EH (cell line): ENCODE measurements around the gene SFT2D1.
"Not testable (repeated sequence)": the region's sequence is repeated elsewhere in the genome, so short reads cannot be mapped to it uniquely, and the experiment has no call there.

Source experiments
- DNase-seq: peaks from one replicate; pipeline ENCODE4 v3.0.0-alpha.2; 2015; ENCODE audit warnings: low read depth

The SFT2D1 gene

DNA sequence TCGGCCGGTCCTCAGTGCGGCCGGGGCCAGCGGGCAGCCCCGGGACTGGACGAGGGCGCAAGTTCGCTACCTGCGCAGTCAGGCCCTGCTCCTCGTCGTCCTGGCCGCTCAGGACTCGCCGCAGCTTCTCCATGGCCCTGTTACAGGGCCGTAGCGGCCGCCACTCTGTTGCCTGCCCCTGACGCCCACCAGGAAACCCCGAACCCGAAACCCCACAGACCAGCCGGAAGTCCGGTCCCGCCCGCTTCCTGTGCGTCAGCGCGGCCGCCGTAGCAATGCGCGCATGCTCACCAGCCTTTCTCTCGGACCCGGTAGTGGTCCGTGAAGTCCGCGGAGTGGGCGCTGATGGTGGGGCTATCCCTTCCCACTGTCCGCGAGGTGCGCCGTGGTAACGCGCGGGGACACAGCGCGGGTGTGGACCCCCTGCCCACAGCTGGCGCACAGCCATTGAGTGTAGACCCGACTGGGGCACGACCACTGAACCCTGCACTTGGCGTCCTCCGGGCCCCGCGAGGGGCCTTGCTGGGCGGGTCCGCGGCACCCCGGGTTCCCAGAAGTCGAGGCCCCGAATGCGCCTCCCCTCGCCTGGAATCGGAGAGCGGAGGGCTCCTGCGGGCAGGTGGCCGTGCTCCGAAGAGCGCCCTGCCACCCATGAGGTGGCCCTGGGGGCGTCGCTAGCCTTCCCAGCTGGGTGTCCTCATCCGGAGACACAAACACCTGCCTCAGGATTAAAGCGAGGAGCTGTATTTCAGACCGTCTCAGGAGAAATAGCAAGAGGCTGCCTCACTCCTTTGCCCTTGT, at the start of gene SFT2D1:
Gene SFT2D1 (minus strand): TSS at position 197 of the 801 bp plus-strand sequence. CDS start 64 bp downstream, at position 133.
- DNase-seq: peak; percentile 83

DNA sequence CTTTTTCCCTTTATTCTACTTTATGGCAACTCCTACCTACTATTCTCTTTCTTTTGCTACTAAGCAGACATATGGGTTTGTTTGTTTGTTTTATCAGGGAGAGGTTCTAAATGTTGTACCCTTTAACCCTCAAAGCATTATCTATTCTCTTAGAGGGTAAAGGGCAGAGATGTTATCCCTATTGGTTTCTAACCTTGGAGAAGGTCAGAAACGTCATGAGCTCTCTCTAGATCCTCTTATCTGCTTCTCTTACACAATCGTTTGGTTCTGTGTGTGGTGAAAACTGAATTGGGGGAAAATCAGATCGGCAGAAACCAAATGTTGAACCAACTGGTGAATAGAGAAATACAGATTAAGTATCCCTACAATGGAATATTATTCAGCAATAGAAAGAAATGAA, 46.8 kb upstream of the SFT2D1 start:
- DNase-seq: no peak

DNA sequence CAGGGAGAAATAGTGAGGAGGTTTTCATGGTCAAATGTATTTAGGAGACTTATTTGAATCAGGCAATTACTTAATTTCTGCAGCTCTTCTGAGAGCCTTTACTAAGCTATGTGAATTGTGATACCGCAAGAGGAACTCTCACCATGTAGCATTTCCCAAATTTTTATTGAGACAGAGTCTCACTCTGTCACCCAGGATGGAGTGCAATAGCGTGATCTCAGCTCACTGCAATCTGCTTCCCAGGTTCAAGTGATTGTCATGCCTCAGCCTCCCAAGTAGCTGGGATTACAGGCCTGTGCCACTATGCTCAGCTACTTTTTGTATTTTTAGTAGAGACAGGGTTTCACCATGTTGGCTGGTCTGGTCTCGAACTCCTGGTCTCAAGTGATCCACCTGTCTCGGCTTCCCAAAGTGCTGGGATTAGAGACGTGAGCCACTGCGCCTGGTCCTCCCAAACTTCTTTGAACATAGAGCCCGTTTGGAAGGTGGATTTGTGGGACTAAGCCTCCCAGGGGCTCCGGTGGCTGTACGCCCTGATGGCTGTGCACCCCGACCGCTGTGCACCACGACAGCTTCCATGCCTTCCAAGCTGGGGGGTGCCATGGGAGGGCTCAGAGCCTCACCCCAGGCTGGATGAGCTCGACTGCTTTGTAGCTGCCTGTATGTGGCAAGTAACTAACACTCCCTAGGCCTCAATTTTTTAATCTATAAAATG, 46.1 kb upstream of the SFT2D1 start:
- no peak for DNase-seq

DNA sequence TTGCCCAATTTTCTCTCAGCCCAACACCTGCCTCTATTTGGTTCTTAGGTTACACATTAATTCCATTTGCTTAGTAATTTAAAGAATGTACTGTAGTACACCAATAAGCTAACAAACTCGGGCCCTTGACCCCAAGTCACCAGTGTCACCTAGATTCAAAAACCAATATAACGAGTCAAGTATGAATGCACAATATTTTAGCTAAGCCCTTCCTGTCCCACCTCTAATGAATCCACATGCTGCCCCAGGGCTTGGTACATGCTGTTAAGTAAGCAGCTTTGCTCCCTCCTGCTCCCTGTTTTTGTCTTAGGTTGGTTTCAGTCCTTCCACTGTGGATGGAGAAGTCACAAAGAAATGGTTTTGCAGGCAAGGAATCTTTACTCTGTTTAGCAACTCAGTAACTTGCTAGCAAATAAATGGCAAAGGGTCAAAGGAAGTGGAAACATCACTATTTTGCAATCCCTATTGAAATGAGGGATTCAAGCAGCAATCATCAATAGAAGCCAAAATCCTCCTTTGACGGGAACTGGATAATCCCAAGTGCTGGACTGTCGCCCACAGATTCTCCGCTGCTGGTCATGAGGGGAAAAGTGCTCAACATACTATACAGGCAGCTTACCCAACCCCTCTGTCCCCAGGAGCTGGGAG, 45.4 kb upstream of the SFT2D1 start:
- no peak for DNase-seq

DNA sequence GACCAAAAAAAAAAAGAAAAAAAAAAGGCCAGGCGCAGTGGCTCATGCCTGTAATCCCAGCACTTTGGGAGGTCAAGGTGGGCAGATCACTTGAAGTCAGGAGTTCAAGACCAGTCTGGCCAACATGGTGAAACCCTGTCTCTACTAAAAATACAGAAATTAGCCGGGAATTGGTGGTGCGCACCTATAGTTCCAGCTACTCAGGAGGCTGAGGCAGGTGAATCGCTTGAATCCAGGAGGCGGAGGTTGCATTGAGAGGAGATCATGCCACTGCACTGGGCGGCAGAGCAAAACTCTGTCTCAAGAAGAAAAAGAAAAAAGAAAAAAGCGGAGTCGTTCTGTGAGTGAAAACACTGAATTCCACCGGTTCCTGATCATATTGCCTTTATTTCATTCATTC, 44.8 kb upstream of the SFT2D1 start:
- DNase-seq: not testable (repeated sequence)

DNA sequence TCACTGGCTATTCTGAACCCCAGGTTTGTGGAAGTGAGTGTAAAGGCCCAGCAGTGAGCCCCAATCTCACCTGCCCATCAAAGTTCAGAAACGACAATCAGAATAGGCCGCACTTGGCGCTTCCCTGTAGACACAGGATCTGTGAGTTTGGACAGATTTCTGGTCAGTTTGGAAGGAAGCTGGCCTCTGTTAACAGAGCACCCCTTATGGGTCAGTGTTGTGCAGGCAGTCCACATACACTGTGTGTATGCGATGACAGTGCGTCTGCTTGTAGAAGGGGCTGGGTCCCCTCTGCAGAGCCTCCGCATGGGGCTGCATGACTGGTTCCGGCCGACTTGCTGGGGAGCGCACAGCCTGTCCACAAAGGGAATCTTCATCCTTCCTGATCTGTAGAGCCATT, 43.8 kb upstream of the SFT2D1 start:
- no peak for DNase-seq

DNA sequence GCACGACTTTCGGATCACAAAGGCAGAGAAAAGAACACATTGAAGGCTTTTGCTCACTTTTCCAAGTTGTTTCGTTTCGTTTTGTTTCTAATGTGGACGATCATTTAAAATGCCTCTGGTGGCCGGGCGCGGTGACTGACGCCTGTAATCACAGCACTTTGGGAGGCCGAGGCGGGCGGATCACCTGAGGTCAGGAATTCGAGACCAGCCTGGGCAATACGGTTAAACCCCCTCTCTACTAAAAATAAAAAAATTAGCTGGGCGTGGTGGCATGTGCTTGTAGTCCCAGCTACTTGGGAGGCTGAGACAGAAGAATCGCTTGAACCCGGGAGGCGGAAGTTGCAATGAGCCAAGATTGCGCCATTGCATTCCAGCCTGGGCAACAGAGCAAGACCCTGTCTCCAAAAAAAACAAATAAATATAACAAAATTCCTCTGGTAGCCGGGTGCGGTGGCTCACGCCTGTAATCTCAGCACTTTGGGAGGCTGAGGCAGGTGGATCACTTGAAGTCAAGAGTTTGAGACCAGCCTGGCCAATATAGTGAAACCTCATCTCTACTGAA, 41.5 kb upstream of the SFT2D1 start:
- DNase-seq: not testable (repeated sequence)

DNA sequence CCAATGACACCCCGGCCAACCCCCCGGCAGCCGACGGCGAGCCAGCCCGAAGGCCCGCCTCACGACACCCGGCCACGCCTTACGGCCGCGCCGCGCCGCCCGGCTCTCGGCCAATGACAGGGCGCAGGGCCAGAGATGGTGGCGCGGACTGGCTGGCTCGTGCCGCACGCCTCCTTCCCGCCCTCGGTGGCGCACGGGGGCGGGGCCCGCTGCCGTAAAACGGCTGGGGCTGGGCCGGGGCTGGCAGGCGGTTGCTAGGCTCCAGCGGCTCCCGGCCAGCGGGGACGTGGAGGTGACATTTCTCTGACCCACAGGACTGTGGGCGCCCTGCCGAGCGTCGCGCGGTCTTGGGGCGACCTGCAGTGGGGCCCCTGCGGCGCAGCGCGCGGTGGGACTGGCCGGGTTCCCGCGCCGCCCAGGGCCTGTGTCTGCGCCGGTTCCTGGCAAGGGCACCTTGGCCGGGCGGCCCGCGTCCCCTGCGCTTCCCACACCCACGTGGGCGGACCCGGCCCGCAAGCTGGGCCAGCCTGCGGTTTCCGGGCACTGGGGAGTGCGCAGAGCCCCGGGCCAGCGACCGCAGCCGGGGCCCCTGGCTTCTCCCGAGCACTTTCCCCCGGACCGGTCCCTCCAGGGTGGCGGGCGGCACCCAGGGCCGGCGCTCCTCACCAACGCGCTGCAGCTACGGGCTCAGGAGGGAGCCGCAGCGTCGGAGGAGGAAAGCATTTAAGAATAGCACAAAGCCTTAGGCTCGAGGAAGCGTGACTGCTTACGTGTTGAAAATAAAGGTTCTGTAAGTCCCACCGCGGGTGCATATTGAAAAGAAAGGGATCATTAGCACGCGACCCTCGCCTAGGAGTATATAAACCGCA, 40.8 kb upstream of the SFT2D1 start, which contains the start of gene MPC1:
Gene MPC1 (minus strand): TSS at position 8 of the 869 bp plus-strand sequence. CDS start 64 bp downstream, outside the sequence.
- DNase-seq: peak; percentile 95

DNA sequence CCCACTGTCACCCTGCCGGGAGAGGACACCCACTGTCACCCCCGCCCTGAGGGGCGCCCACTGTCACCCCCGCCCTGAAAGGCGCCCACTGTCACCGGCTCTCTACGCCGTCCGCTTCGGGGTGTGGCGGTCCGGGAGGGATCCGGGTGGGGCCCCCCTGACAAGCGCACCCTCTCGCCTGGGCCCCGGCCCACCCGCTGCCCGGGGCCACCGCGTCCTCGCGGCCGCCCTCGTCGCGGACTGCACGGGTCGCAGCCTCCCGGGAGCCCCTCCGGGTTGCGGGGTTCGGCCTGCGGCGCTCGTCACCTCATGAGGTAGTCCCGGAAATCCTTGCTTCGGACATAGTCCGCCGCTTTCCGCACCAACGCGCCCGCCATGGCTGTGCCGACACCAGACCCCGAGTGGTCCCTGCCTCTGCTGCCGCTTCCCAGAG, 40.2 kb upstream of the SFT2D1 start:
- no peak for DNase-seq

DNA sequence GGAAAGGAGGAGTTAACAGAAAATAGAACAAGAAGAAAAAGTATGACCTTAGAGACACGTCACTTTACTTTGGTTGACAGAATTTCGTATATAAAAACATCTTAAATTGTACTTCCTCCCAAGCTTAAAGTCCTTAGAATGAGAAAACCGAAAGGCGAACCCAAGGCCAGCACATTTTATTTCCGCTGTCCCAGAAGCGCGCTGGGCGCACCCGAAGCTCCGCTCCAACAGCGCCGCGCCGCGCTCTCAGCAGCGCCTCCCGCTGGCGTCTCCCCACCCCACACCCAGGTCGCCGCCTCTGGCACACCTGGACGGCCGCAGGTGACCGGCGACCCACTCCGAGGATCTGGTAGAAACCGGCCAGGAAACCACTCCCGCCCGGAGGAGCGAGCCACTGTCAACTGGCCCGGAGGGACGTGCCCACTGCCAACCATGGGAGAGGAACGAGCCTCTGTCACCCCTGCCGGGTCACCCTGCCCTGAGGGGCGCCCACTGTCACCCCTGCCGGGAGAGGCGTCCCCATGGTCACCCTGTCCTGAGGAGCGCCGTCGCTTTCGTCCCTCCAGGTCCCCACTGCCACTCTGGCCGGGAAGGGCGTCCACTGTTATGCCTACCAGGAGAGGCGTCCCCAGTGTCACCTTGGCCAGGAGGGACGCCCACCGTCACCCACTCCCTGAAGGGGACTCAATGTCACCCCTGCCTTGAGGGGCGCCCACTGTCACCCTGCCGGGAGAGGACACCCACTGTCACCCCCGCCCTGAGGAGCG, 39.6 kb upstream of the SFT2D1 start:
- DNase-seq: peak; percentile 51

DNA sequence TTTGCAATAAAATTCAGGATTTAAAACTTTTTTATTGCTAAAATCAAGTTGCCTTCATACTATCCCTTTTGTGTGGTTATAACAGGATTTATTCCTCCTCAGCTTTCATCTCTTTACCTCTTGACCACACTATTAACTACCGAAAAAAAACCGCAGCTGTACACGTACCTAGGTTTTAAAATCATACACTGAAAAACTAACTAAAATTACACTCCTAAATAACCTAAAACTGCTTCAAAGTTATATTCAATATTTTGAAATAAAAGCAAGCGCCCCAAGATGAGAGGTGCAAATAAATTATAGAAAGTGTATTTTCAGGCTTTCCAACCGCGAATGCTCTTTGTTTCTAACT, 39.0 kb upstream of the SFT2D1 start:
- no peak for DNase-seq

DNA sequence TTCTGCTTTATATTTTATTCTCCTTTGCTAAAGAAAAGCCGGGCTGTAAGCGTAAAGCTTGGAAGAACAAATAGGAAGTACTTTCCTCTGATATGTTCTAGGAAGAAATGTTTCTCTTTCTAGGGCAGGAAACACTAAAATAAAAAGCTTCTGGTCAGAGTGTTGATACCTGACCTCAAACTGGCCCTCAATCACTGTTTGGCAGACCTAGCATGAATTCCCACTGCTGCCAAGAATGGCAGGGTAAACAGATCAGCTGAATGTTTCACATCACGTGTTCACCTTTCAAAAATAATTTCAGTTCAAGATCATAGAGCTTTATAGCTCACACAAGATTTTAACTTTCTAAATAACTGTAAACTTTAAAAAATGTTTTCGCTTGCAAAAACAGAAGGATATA, 37.5 kb upstream of the SFT2D1 start:
- no peak for DNase-seq

DNA sequence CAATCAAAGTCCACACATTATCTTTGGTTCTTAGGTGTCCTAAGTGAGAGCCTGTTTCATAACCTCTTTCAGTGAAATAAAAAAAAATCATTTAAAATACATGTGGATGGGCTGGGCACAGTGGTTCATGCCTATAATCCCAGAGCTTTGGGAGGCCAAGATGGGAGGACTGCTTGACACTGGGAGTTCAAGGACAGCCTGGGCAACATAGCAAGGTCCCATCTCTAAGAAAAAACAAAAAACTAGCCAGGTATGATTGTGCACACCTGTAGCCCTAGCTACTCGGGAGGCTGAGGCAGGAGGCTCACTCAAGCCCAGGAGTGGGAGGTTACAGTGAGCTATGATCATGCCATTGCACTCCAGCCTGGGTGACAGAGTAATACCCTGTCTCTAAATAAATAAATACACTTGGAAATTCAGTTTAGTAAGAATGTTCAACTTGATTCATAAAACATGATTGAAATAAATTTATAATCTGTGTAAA, 36.8 kb upstream of the SFT2D1 start:
- no peak for DNase-seq

DNA sequence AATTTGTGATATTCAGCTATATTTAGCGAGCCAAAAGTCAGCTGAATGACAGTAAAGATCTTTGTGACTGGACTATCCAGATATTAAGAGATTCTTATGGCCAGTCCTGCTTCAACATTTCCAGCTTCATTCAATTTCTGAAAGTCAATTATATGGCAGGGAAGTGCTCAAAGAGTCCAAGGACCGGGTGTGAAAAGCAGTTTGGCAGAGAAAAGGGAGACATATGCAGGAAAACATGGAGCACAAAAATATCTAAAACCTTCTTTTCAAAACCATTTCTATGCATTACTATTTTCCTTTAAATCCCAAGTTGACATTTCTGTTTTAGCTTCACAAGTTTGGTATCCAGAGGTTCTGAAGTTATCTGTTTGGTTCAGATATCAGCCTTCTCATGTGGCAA, 35.4 kb upstream of the SFT2D1 start:
- no peak for DNase-seq

DNA sequence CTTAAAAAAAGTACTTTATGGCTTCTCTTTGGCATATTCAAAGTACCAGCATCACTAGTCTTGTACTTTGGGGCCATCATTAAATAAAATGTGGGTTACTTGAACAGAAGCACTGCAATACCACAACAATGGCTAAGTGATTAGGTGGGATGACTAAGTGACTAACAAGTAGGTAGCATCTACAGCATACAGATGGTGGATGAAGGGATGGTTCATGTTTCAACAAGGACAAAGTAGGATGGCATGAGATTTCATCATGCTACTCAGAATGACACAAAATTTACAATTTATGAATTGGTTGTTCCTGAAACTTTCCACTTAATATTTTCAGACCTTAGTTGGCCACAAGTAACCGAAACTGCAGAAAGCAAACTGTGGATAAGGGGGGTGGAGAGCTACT, 32.7 kb upstream of the SFT2D1 start:
- DNase-seq: no peak

DNA sequence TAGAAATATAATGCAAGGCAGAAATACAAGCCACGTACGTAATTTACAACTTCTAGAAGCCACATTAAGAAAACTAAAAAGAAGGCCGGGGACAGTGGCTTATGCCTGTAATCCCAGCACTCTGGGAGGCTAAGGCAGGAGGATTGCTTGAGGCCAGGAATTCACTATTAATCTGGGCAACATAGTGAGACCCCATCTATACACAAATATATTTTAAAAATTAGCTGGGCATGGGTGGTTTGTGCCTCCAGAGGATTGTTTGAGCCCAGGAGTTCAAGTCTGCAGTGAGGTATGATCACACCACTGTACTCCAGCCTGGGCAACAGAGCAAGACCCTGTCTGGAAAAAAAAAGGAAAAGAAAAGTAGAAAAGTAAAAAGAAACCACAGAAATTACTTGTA, 28.1 kb upstream of the SFT2D1 start:
- no peak for DNase-seq

DNA sequence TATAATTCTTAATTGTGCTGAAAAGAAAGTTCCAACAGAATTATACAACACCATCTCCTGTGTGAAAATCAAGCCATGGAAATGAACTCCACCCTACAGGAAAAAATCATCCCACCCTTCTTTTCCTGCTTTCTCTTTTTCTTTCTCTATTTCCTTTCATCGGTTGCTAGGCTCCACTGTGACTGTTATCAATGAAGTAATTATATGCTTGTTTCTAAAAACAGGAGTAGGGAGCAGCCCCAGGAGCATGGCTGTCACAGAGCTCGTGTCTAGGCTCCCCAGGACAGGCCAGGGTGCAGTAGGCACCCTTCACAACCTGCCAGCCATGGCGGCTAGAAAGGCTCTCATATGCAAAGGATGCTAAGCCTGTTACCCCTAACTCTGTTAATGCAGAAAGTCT, 27.4 kb upstream of the SFT2D1 start:
- no peak for DNase-seq

DNA sequence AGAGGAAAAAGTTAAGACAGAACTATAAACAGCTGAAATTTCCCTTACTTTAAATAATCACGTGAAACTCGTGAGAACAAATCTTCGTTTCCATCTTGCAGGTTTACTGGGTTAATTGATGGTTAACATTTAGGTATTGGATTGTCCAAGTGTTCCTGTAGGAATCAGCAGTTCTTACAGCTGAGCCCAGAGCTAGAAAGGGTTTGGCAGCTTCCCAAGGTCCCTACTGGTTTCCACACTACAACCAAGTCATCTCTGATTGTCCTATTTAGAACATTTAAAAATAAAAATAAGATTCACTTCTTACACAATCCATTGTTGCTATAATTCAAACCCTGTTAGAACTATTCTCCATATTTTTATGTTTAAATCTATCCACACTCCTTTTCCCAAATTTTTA, 24.6 kb upstream of the SFT2D1 start:
- peak; percentile 14 for DNase-seq

DNA sequence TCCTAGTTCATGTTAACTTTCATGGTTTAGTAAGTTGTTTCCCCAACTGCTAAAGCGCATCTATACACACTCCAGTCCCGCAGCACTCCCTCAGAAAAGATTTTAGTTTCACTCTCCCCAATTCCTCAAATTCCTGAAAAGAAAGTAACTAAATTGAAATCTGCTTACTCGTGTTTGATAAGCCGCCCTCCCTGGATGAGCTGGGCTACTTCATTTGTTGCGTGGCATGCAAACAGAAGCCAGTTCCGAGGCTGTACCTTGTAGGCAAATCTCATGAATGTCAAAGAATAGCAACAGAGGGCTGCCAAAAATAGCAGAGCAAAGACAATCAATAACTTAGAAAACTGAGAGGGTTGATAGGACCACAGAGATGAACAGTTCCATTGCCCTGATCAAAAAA, 23.5 kb upstream of the SFT2D1 start:
- DNase-seq: peak; percentile 35

DNA sequence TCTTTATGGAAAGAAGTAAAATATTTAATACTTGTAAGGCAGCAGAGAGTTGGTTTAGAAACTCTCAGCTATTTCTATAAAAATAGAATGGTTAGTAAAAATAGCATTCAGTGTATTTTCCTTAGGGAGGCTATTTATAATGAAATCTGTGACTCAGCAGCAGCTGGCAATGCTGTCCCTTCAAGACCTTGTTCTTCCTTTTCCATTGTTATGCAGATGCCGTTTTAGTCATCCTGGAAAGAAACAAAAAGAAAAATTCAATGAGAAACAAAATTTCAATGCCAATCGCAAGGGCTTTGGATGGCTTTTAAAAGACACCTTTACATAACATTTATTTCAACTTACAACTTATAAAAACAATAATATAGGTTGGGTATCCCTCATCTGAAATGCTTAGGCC, 22.9 kb upstream of the SFT2D1 start:
- peak; percentile 77 for DNase-seq

DNA sequence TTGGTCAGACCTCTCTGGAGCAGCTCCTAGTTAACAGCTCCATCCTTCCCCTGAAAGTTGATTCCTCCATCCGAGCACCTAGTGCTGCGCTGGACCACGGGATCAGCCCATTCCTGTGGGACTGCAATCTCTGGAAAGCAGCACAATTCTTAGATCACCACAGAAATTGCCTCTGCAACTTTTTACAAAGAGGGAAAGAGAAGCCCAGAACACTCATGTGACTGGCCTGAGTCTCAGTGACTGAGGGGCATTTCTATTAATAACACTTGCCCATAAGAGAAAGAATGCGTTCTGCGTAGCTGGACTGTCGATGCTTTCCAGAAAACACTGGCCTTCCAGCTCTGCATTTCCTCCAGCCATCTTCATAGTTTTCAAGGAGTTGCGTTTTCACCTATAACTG, 22.1 kb upstream of the SFT2D1 start:
- DNase-seq: peak; percentile 10
